Peyer's patch (tissue), 4 donors: Measurements from ENCODE around the gene PRKCI. TPM values are rescaled to one million over a fixed set of nuclear protein-coding genes. Genes with fewer than 3 reads are reported as not detected.
"Not testable (repeated sequence)": the region's sequence is repeated elsewhere in the genome, so short reads cannot be mapped to it uniquely, and the experiment has no call there.

Experiments
- DNase-seq, 3 donors: peaks; one replicate each; pipeline ENCODE4 v3.0.0-alpha.2; 2017 to 2019
- H3K27ac ChIP-seq, 4 donors: fragments of 200-600 bp; sonication (generic); one replicate each; pipeline ENCODE4 v1.5.1; 2016 to 2019
- H3K27me3 ChIP-seq, 2 donors: fragments of 200-600 bp; sonication (generic); one replicate each; pipeline ENCODE4 v1.5.1; 2019
- H3K36me3 ChIP-seq, 3 donors: fragments of 200-600 bp; sonication (generic); one replicate each; pipeline ENCODE4 v1.5.1; 2016 to 2019
- H3K4me1 ChIP-seq, 4 donors: fragments of 200-600 bp; sonication (generic); one replicate each; pipeline ENCODE4 v1.5.1; 2016 to 2019
- H3K4me3 ChIP-seq, 4 donors: fragments of 200-600 bp; sonication (generic); 1 replicate in 3 of 4; 2 replicates in 1 of 4; pipeline ENCODE4 v1.5.1; 2016 to 2019; ENCODE audit warnings: mild to moderate bottlenecking in 1 of 4
- H3K9me3 ChIP-seq, 4 donors: fragments of 200-600 bp; sonication (generic); one replicate each; pipeline ENCODE4 v1.5.1; 2016 to 2019; ENCODE audit warnings: mild to moderate bottlenecking in 1 of 4
- CTCF ChIP-seq, 6 experiments: fragments of 450-650 bp in 4 of 6; fragments of 200-600 bp in 2 of 6; sonication (generic) in 1 of 6; IDR thresholded peaks; one replicate each; pipeline ENCODE4 v1.5.1; 2017 to 2019; ENCODE audit warnings: antibody characterized with exemption in 6 of 6, mild to moderate bottlenecking in 3 of 6, moderate library complexity in 1 of 6
- POLR2A ChIP-seq, 2 donors: fragments of 450-650 bp; IDR thresholded peaks; one replicate each; pipeline ENCODE4 v1.5.1; 2017; ENCODE audit warnings: antibody characterized with exemption in 2 of 2, mild to moderate bottlenecking in 2 of 2, moderate library complexity in 2 of 2
- total RNA-seq, 4 donors: library from RNA; depleted of rRNA; stranded (reverse); fragments of >200 nt; gene quantifications; one replicate each; pipeline ENCODE4 v1.1.0, GENCODE V29; 2016

Gene PRKCI
- total RNA-seq, 4 donors from 2014 or later = 22.1 to 50.3 (median 43.5) TPM

DNA sequence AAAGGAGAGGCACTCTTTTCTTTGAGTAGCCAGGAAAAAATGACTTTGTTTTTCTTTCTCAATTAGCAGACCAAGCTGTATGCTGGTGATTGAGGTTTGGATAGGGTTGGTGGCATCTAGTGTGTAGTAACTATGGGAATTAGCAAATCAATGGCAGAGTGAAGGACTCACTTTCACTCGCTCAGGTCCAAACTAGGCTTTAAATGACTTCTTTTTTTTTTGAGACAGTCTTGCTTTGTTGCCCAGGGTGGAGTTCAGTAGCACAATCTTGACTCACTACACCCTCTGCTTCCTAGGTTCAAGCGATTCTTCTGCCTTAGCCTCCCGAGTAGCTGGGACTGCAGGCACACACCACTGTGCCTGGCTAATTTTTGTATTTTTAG lies 35.9 kb downstream of the PRKCI start:
- no peaks in the 10 kb centered on the region for H3K4me1 ChIP-seq
- H3K27ac ChIP-seq = no peak overlapping the region
- no peaks in the 10 kb centered on the region for H3K27me3 ChIP-seq
- no peaks in the 10 kb centered on the region for H3K9me3 ChIP-seq
- no peak for DNase-seq
- no peak for TF ChIP-seq POLR2A (IDR thresholded peaks at IDR 0.05)
- no peak for TF ChIP-seq CTCF (IDR thresholded peaks at IDR 0.05)
- peaks cover 0 to 9% (median 0%) of the 10 kb centered on the region in 3 donors for H3K36me3 ChIP-seq
- no peak overlapping the region for H3K4me3 ChIP-seq

DNA sequence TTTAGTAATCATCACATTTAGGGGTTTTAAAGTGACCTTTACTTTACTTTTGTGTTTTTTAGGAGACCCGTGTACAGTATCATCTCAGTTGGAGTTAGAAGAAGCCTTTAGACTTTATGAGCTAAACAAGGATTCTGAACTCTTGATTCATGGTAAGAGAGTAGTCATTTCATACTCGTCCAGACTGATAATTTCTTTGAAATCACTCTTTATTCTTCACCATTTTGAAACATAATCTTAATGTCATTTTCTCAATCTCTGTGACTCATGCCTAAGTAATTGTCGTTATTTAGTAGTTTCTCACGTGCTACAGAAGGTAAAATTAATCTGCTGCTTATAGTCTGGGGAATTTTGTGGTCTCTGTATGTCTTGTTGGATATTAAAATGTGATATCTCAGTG lies 37.7 kb downstream of the PRKCI start:
- no peak for DNase-seq
- Histone ChIP-seq H3K27me3 (no peaks in the 10 kb centered on the region), H3K4me1 (no peaks in the 10 kb centered on the region)

GRCh38 chr3:170267793-170268192 lies 45.6 kb downstream of the PRKCI start:
- H3K36me3 ChIP-seq = peaks cover 0 to 27% (median 0%) of the 10 kb centered on the region in 3 donors
- TF ChIP-seq CTCF (IDR thresholded peaks at IDR 0.05) (no peak), POLR2A (IDR thresholded peaks at IDR 0.05) (no peak)
- no peaks in the 10 kb centered on the region for H3K9me3 ChIP-seq
- no peak overlapping the region for H3K27ac ChIP-seq
- H3K27me3 ChIP-seq = no peaks in the 10 kb centered on the region
- no peak overlapping the region for H3K4me3 ChIP-seq
- DNase-seq = no peak
- H3K4me1 ChIP-seq = no peaks in the 10 kb centered on the region

More for the DNA sequence above, 37.7 kb downstream of the PRKCI start:
- H3K27ac ChIP-seq = no peak overlapping the region
- peaks cover 0 to 13% (median 0%) of the 10 kb centered on the region in 3 donors for H3K36me3 ChIP-seq
- H3K4me3 ChIP-seq = no peak overlapping the region
- no peaks in the 10 kb centered on the region for H3K9me3 ChIP-seq
- TF ChIP-seq CTCF (IDR thresholded peaks at IDR 0.05) (no peak), POLR2A (IDR thresholded peaks at IDR 0.05) (no peak)

GRCh38 chr3:170269673-170270254 lies 47.5 kb downstream of the PRKCI start:
- Histone ChIP-seq H3K36me3 (peaks cover 0 to 22% (median 0%) of the 10 kb centered on the region in 3 donors), H3K4me3 (peak overlapping the region in 1 of 4 donors; percentile 12), H3K27ac (peak overlapping the region in 3 of 4 donors; percentile 20 to 59 (median 39))
- DNase-seq, H3K9me3 ChIP-seq, H3K27me3 ChIP-seq, H3K4me1 ChIP-seq: not testable (repeated sequence)

GRCh38 chr3:170270282-170270881 lies 48.2 kb downstream of the PRKCI start:
- Histone ChIP-seq H3K9me3 (no peaks in the 10 kb centered on the region), H3K27me3 (no peaks in the 10 kb centered on the region), H3K36me3 (peaks cover 0 to 22% (median 0%) of the 10 kb centered on the region in 3 donors), H3K4me1 (no peaks in the 10 kb centered on the region), H3K27ac (peak overlapping the region in 3 of 4 donors; percentile 20 to 59 (median 39)), H3K4me3 (peak overlapping the region in 1 of 4 donors; percentile 12)
- DNase-seq = peak in 1 of 3 donors; percentile 50
- TF ChIP-seq CTCF (IDR thresholded peaks at IDR 0.05) (no peak), POLR2A (IDR thresholded peaks at IDR 0.05) (no peak)

- H3K36me3 ChIP-seq = peaks cover 0 to 25% (median 0%) of the 10 kb centered on the region in 3 donors
These were observed 52.4 kb downstream of the PRKCI start for GRCh38 chr3:170274641-170275040.

More at GRCh38 chr3:170274641-170275040, 52.4 kb downstream of the PRKCI start:
- no peak for DNase-seq
- Histone ChIP-seq H3K9me3 (no peaks in the 10 kb centered on the region), H3K27me3 (no peaks in the 10 kb centered on the region), H3K4me1 (peaks cover 0 to 10% (median 3%) of the 10 kb centered on the region in 4 donors), H3K27ac (no peak overlapping the region), H3K4me3 (no peak overlapping the region)
- TF ChIP-seq POLR2A (IDR thresholded peaks at IDR 0.05) (no peak), CTCF (IDR thresholded peaks at IDR 0.05) (no peak)
